Smooth muscle cell (in vitro differentiated cells): ENCODE measurements around the gene RPL22. TPM values are rescaled to one million over a fixed set of nuclear protein-coding genes. Genes with fewer than 3 reads are reported as not detected.

Source experiments
- DNase-seq: peaks from one replicate; lab custom pipeline; 2025; ENCODE audit not compliant: unreplicated experiment; lab: John Stamatoyannopoulos, UW
- H2AFZ ChIP-seq: fragments of 200-600 bp; sonication (generic); 2 replicates; pipeline ENCODE4 v1.6.0; 2016; ENCODE audit warnings: antibody characterized with exemption, low read depth, mild to moderate bottlenecking
- H3F3A ChIP-seq: fragments of 200-600 bp; sonication (generic); 2 replicates; pipeline ENCODE4 v1.6.0; 2017; ENCODE audit warnings: antibody characterized with exemption, low read depth
- H3K27ac ChIP-seq: fragments of 200-600 bp; sonication (generic); 2 replicates; pipeline ENCODE4 v1.5.1; 2016; ENCODE audit warnings: low read depth, mild to moderate bottlenecking
- H3K27me3 ChIP-seq: fragments of 200-600 bp; sonication (generic); 2 replicates; pipeline ENCODE4 v1.6.1; 2016; ENCODE audit warnings: low read depth, mild to moderate bottlenecking
- H3K36me3 ChIP-seq: fragments of 200-600 bp; sonication (generic); 2 replicates; pipeline ENCODE4 v1.5.1; 2016; ENCODE audit warnings: low read depth
- H3K4me1 ChIP-seq: fragments of 200-600 bp; sonication (generic); 2 replicates; pipeline ENCODE4 v1.5.1; 2016; ENCODE audit warnings: low read depth
- H3K4me2 ChIP-seq: fragments of 200-600 bp; sonication (generic); 2 replicates; pipeline ENCODE4 v1.6.0; 2016; ENCODE audit warnings: mild to moderate bottlenecking
- H3K4me3 ChIP-seq: fragments of 200-600 bp; sonication (generic); 2 replicates; pipeline ENCODE4 v1.5.1; 2016; ENCODE audit warnings: mild to moderate bottlenecking
- H3K79me2 ChIP-seq: fragments of 200-600 bp; sonication (generic); 2 replicates; pipeline ENCODE4 v1.6.0; 2016; ENCODE audit warnings: low read depth, mild to moderate bottlenecking
- H3K9ac ChIP-seq: fragments of 200-600 bp; sonication (generic); 2 replicates; pipeline ENCODE4 v1.6.0; 2016; ENCODE audit warnings: low read depth
- H3K9me3 ChIP-seq: fragments of 200-600 bp; sonication (generic); replicated peaks from 2 replicates; pipeline ENCODE4 v1.5.1; 2016; ENCODE audit warnings: low read depth
- H4K20me1 ChIP-seq: fragments of 200-600 bp; sonication (generic); 2 replicates; pipeline ENCODE4 v1.6.0; 2016; ENCODE audit warnings: low read depth
- WGBS: methylation state at CpG from one replicate; pipeline ENCODE4 v1.1.7; 2016; ENCODE audit warnings: low lambda C conversion rate; 5-methylcytosine and 5-hydroxymethylcytosine counted together
- polyA plus RNA-seq: library from polyadenylated mRNA; unstranded; fragments of >200 nt; fragmentation: Nextera tagmentation; extraction: Ambion mirVana; gene quantifications from 2 replicates; pipeline ENCODE4 v1.2.1, GENCODE V29; 2016
- total RNA-seq: library from RNA; depleted of rRNA; stranded (reverse); fragments of >200 nt; gene quantifications from 2 replicates; pipeline ENCODE4 v1.2.3, GENCODE V29; 2014
- TF ChIP-seq, protein P1 (sequence below): fragments of 200-600 bp; sonication (generic); IDR thresholded peaks from 2 replicates; pipeline ENCODE4 v1.5.1; 2017; ENCODE audit warnings: borderline replicate concordance, mild to moderate bottlenecking, antibody characterized with exemption; ENCODE audit not compliant: insufficient read depth, poor library complexity, severe bottlenecking

Gene RPL22
- total and polyA plus RNA-seq, 2 experiments from 2014 or later, result 108 TPM

GRCh38 chr1:6234502-6235295, 35.3 kb upstream of the RPL22 start:
- Histone ChIP-seq H4K20me1 (peaks cover 16% of the 10 kb centered on the region), H3K4me2 (peak overlapping the region; percentile 87), H3K4me3 (peak overlapping the region; percentile 62), H3K27me3 (peaks cover 15% of the 10 kb centered on the region), H3K9me3 (no peaks in the 10 kb centered on the region), H3K9ac (peak overlapping the region; percentile 41), H3K79me2 (peaks cover 14% of the 10 kb centered on the region), H3K36me3 (peaks cover 5% of the 10 kb centered on the region), H2AFZ (no peak overlapping the region), H3K4me1 (peaks cover 12% of the 10 kb centered on the region), H3F3A (no peaks in the 10 kb centered on the region), H3K27ac (no peak overlapping the region)
- no peak for DNase-seq
- WGBS, result 45% methylated on average over 20 of the region's 20 CpGs
- TF ChIP-seq, protein P1, sequence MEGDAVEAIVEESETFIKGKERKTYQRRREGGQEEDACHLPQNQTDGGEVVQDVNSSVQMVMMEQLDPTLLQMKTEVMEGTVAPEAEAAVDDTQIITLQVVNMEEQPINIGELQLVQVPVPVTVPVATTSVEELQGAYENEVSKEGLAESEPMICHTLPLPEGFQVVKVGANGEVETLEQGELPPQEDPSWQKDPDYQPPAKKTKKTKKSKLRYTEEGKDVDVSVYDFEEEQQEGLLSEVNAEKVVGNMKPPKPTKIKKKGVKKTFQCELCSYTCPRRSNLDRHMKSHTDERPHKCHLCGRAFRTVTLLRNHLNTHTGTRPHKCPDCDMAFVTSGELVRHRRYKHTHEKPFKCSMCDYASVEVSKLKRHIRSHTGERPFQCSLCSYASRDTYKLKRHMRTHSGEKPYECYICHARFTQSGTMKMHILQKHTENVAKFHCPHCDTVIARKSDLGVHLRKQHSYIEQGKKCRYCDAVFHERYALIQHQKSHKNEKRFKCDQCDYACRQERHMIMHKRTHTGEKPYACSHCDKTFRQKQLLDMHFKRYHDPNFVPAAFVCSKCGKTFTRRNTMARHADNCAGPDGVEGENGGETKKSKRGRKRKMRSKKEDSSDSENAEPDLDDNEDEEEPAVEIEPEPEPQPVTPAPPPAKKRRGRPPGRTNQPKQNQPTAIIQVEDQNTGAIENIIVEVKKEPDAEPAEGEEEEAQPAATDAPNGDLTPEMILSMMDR, result no peak

DNA sequence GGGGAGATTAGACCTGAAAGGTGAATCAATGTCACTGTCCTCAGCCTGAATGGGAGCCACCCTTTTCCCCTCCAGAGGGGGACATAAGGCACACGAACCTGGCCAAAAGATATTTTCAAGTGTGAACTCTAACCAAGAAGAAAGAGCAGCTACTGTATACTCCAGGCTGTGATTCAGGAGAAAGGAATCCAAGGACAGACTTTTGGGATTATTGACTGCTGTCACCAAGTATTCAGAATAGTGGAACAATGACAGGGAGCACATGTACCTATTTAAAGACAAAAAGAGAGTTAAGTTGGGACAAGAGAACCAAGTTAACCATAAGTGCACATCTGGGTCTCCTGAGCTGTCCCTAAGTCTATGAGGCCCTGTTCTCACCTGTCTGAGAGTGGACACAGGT, 34.0 kb upstream of the RPL22 start:
- H3K4me3 ChIP-seq, result no peak overlapping the region
- DNase-seq, result no peak
- no peak overlapping the region for H3K27ac ChIP-seq
- peaks cover 2% of the 10 kb centered on the region for H3K27me3 ChIP-seq
- H3K4me2 ChIP-seq, result no peak overlapping the region
- H4K20me1 ChIP-seq, result peaks cover 16% of the 10 kb centered on the region
- H2AFZ ChIP-seq, result no peak overlapping the region
- H3K79me2 ChIP-seq, result peaks cover 14% of the 10 kb centered on the region
- peaks cover 4% of the 10 kb centered on the region for H3K4me1 ChIP-seq
- 60% methylated on average over 1 of the region's 1 CpG for WGBS
- no peaks in the 10 kb centered on the region for H3F3A ChIP-seq
- TF ChIP-seq, protein P1, result no peak
- no peak overlapping the region for H3K9ac ChIP-seq
- peaks cover 5% of the 10 kb centered on the region for H3K36me3 ChIP-seq
- no peaks in the 10 kb centered on the region for H3K9me3 ChIP-seq

- Histone ChIP-seq H2AFZ (no peak overlapping the region), H3K4me2 (no peak overlapping the region), H3K4me3 (no peak overlapping the region), H3K27ac (no peak overlapping the region), H3K9me3 (no peaks in the 10 kb centered on the region), H3K36me3 (no peaks in the 10 kb centered on the region), H3K9ac (no peak overlapping the region), H3K4me1 (no peaks in the 10 kb centered on the region), H3K27me3 (no peaks in the 10 kb centered on the region), H3K79me2 (no peaks in the 10 kb centered on the region), H4K20me1 (peaks cover 12% of the 10 kb centered on the region), H3F3A (no peaks in the 10 kb centered on the region)
- TF ChIP-seq, protein P1, result no peak
- WGBS, result 94% methylated on average over 8 of the region's 8 CpGs
- DNase-seq, result no peak
These were observed 26.3 kb upstream of the RPL22 start for GRCh38 chr1:6225651-6226050.

DNA sequence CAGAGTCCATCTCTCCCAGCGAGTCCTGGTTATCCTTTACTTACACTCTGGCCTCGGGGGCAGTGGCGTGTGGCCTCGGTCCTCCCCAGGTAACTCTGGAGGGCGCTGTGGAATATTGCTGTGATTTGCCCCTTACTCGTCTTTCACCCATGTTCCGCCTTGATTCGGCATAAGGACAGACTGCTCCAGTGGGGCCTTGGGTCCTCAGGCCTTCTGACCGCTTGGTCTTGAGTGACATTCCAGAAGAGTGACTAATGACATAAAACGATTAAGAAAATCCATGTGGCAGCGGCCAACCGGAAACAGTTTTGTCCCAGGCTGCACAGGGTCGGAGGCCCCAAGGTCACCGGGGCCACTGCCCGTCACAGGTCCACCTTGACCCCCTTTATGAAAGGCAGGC, 25.3 kb upstream of the RPL22 start:
- no peak overlapping the region for H3K27ac ChIP-seq
- 74% methylated on average over 15 of the region's 15 CpGs for WGBS
- H3K9me3 ChIP-seq, result no peaks in the 10 kb centered on the region

More for the DNA sequence above, 25.3 kb upstream of the RPL22 start:
- Histone ChIP-seq H3K4me1 (no peaks in the 10 kb centered on the region), H3K27me3 (no peaks in the 10 kb centered on the region), H3K4me2 (no peak overlapping the region), H3K79me2 (no peaks in the 10 kb centered on the region), H3K36me3 (no peaks in the 10 kb centered on the region), H4K20me1 (peaks cover 12% of the 10 kb centered on the region), H3K9ac (no peak overlapping the region), H3F3A (no peaks in the 10 kb centered on the region), H3K4me3 (no peak overlapping the region), H2AFZ (no peak overlapping the region)
- DNase-seq, result no peak
- TF ChIP-seq, protein P1, result no peak
